T-helper 2 cell (primary cell): ENCODE results near the gene INO80D.
"Not testable (repeated sequence)": the region's sequence is repeated elsewhere in the genome, so short reads cannot be mapped to it uniquely, and the experiment has no call there.

Experiments
- DNase-seq, 5 experiments: peaks; one replicate each; pipeline versions ENCODE4 v3.0.0 to v3.0.0-alpha.2; 2012 to 2022
- total RNA-seq, 2 donors: gene quantifications; one replicate each; lab custom pipeline; 2026; lab: John Stamatoyannopoulos, UW

INO80D gene, protein sequence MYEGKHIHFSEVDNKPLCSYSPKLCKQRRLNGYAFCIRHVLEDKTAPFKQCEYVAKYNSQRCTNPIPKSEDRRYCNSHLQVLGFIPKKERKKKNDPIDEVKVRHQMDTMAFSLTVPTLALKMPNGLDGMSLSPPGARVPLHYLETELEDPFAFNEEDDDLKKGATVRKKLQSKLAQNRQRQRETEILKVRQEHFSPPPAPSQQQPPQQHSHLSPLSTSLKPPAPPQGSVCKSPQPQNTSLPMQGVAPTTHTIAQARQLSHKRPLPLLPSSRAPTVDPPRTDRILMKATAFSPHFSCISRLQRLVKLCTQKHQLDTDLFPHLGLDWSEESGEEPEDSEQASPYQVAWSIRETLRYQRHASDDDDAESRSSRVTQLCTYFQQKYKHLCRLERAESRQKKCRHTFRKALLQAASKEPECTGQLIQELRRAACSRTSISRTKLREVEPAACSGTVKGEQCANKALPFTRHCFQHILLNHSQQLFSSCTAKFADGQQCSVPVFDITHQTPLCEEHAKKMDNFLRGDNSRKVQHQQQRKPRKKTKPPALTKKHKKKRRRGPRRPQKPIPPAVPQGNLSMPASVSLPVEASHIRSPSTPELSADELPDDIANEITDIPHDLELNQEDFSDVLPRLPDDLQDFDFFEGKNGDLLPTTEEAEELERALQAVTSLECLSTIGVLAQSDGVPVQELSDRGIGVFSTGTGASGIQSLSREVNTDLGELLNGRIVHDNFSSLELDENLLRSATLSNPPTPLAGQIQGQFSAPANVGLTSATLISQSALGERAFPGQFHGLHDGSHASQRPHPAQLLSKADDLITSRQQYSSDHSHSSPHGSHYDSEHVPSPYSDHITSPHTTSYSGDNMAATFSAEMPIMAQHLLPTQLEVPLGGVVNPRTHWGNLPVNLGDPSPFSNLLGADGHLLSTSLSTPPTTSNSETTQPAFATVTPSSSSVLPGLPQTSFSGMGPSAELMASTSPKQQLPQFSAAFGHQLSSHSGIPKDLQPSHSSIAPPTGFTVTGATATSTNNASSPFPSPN
- total RNA-seq: 78.2 to 98.8 reads per million in 2 donors

DNA sequence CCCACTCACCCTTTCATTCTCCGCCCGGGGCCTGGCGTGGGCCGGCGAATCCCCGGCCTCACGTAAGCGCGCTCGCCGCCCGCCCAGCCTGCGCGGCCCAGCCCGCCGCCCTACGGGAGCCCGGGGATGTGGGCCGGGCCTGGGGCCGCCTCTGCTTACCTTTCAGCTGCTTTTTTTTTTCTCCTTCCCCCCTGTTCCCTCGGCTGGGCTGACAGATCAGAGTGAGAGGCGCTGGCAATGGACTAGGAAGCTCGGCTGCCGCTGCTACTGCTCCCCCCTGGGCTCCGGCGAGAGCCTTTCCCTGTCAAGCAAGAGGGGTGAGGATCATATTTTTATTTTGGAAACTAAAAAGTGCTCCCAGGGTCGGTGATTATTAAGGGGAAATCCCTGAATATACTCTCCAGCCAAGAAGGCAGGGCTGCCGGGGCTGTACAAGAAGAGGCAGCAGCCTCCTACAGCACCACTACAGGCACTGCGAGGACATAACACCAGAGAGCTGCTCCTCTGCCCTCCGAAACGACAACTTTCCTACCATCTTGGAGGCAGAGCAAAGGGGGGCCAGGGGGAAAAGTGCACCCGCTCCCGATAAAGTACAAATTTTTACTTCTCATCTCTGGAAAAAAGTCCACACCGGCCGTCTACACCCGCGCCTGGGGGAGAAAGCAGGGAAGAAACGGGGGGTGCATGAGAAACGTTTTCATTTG lies at the start of gene INO80D:
Gene INO80D, minus strand, starts transcription at position 433 of the 704 bp plus-strand sequence. CDS start 23,158 bp downstream, outside the sequence.
- peak; percentile 55 to 94 (median 73) for DNase-seq

DNA sequence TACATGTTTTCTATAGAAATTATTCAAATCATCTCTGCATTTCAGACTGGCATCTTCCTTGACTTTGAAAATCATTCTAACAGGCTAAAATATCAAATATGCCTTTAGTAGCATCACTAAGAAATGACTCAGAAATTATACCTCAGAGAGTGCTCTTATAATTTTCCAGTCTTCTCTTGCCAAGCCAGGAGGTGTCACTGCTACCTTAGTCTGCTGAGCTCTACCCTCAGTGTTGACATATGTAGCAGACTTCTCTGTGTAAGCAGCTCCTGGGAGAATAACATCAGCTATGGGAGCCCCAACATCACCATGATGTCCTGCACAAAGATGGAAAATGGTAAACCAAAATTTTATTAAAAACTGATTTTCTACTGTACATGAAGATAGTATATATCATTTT lies 41.7 kb upstream of the INO80D start:
- peak in 1 of 5 experiments; percentile 34 for DNase-seq

- DNase-seq: no peak
Observed at GRCh38 chr2:206125901-206126300, 39.9 kb upstream of the INO80D start.

- DNase-seq: not testable (repeated sequence)
Observed at GRCh38 chr2:206122569-206122968, 36.6 kb upstream of the INO80D start.

GRCh38 chr2:206116278-206116677 lies 30.3 kb upstream of the INO80D start:
- DNase-seq: no peak

- DNase-seq: no peak
Observed at GRCh38 chr2:206115026-206115578, 29.1 kb upstream of the INO80D start.

GRCh38 chr2:206112846-206113547 lies 27.0 kb upstream of the INO80D start:
- DNase-seq: no peak

DNA sequence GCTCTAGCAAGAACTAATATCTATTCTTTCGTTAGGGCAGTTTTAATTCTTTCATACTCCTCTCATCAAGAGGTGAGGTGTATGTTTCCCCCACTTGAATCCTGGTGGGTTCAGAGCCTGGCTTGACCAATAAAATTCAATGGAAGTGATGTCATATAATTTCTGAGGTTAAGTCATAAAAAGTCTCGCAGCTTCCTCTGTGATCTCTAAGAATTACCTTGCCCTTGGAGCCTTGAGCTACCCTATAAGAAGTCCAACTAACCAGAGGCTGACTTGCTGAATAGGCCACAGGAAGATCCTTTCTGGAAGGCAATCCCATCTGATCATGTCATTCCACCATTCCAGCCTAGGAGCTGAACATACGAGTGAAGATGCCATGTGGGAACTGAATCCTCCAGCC lies 26.1 kb upstream of the INO80D start:
- no peak for DNase-seq

DNA sequence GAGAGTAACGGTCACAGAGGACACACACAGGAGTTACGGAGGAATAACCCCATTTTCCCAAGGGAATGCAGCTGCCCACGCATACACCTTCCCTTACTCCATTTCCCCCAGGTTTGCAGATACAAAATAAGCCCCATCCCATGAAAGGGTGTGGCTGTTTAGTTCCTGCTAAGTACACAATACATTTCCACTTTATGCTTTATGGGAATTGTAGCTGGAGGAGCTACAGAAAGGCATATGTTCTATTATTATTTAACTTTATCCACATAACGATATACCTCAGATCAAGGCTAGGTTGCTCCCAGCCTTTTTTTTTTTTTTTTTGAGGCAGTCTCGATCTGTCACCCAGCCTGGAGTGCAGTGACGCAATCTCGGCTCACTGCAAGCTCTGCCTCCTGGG lies 22.7 kb upstream of the INO80D start:
- no peak for DNase-seq

DNA sequence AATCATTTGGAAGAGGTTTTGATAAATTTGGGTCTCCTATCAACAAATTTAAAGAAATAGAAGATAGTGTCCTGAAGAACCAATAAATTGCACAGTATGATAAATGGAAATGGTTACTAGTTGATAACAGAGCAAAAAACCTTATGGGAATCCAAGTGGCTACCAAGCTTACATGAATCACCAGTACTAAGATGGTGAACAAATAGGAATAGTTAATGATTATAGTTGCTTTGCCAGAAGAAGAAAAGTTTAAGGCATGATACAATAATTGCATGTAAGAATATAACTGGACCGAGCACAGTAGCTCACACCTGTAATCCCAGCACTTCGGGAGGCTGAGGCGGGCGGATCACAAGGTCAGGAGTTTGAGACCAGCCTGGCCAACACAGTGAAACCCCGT lies 19.6 kb upstream of the INO80D start:
- no peak for DNase-seq

GRCh38 chr2:206105038-206105437 lies 19.1 kb upstream of the INO80D start:
- no peak for DNase-seq

GRCh38 chr2:206098872-206099271 lies 12.9 kb upstream of the INO80D start:
- DNase-seq: not testable (repeated sequence)

DNA sequence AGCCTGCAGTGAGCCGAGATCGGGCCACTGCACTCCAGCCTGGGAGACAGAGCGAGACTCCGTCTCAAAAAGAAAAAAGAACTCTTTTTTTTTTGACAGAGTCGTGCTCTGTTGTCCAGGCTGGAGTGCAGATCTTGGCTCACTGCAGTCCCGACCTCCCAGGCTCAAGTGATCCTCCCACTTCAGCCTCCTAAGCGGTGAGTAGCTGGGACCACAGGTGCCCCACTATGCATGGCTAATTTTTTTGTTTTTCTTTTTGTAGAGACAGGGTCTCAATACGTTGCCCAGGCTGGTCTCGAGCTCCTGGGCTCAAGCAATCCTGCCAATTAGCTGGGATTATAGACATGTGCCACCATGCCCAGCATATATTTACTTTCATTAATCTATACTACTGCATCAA lies 12.5 kb upstream of the INO80D start:
- no peak for DNase-seq

- DNase-seq: no peak
Observed at GRCh38 chr2:206096876-206097275, 10.9 kb upstream of the INO80D start.

DNA sequence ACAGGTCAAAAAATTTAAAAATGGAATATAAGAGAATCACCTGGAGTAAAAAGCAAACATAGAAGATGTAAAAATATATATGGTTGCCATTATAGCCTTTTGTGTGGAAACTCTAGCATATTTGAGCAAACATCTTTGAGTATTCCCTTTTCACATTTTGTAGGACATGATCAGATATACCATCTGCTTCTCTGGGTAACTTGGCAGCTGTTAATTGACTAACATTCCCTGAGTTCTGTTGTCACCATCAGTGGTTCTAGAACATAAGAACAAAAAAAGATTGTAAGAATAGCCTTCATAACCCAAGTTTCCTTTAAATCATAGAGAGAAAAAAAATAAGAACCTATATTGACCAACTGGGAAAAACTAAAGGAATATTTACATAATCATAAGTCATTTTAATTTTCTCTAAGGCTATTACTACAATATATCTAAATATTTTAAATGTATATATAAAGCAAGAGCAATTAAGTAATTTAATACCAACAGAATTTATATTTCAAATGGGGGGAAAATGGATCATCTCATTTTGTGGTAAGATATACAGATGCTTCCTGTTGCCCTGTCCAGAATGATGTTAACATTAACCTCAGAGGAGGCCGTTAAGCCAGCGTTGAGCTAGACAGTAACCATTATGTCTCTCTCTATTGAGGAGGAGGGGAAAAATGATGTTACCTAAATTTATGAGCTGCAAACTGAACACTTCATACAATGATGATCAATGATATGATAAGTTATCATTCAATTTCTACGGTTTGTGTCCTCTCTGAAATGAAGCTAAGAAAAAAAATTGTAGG lies 9.8 kb upstream of the INO80D start:
- DNase-seq: no peak

DNA sequence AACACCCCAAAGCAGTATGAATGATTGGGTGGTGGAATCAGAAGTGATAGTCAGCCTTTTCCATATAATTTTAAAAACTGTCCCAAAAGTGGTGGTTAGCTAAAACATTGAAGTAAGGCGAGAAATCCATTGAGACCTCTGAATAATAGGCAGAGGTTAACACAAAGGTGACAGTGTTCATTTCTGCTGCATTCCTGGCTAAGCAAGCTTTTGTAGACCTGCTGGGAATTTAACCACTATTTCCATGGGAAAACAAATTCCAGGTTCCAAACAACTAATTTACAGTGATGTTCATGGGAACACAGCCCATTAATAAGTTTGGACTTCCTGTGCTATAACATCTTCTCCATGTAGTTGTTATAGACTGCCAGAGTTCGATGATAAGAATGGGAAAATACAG lies 6.3 kb upstream of the INO80D start:
- DNase-seq: no peak

DNA sequence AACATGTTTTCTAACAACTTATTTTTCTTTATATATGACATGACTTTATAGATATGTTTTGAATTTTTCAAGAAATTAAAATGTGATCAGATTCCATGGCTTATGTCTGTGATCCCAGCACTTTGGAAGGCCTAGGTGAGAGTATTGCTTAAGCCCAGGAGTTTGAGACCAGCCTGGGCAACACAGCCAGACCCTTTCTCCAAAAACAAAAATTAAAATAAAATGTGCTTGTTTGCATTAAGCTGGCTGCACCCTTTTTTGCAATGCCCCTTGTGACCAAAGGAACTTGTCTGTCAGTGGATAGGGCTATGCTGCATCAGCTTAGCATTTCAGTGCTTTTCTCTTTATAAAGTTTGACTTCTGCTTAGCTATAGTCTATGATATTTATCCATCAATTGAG lies 2.3 kb upstream of the INO80D start:
- no peak for DNase-seq

- peak in 1 of 5 experiments; percentile 24 for DNase-seq
Observed at GRCh38 chr2:206086716-206087350, 859 bp upstream of the INO80D start.

- DNase-seq: peak; percentile 27 to 62 (median 39)
Observed at GRCh38 chr2:206084870-206085741, 868 bp downstream of the INO80D start.
